Panc1 (cell line): ENCODE measurements around the gene CAVIN1. TPM values are rescaled to one million over a fixed set of nuclear protein-coding genes. Genes with fewer than 3 reads are reported as not detected.

Experiments used
- ATAC-seq: fragments of 200-7000 bp; cut with Tn5 transposase; 2 replicates; pipeline ENCODE4 v1.9.1; 2020; ENCODE audit warnings: mild to moderate bottlenecking, moderate library complexity
- BruUV-seq: library from RNA; stranded (reverse); fragments of 400-500 nt; replicated peaks from 2 replicates; lab custom pipeline; 2021; lab: Mats Ljungman, UMichigan
- CTCF ChIA-PET: fragments of 300-600 bp; sonication (Branson Sonifier 250); formaldehyde crosslinking; loops from one replicate; lab custom pipeline; 2022; ENCODE audit warnings: antibody characterized with exemption; lab: Charles Lee
- POLR2A ChIA-PET: fragments of 300-600 bp; sonication (Branson Sonifier 250); formaldehyde crosslinking; loops from one replicate; lab custom pipeline; 2022; ENCODE audit warnings: antibody characterized with exemption; lab: Charles Lee
- DNase-seq: peaks from one replicate; pipeline ENCODE4 v3.0.0-alpha.2; 2010; ENCODE audit warnings: low read depth, low spot score
- H3K27ac ChIP-seq: 2 replicates; pipeline ENCODE4 v1.5.1; 2011; ENCODE audit warnings: mild to moderate bottlenecking, low read length, inconsistent platforms
- H3K27me3 ChIP-seq: fragments of 200-500 bp; sonication (Bioruptor generic); 2 replicates; pipeline ENCODE4 v1.6.0; 2014; ENCODE audit warnings: low read length, inconsistent platforms; ENCODE audit not compliant: control insufficient read depth, insufficient read depth
- H3K36me3 ChIP-seq: fragments of 200-500 bp; sonication (Bioruptor generic); 2 replicates; pipeline ENCODE4 v1.5.1; 2014; ENCODE audit warnings: inconsistent platforms, mild to moderate bottlenecking, low read length, moderate library complexity; ENCODE audit not compliant: control insufficient read depth, insufficient read depth
- H3K4me1 ChIP-seq: 2 replicates; pipeline ENCODE4 v1.5.1; 2011; ENCODE audit warnings: inconsistent platforms, mild to moderate bottlenecking, low read length, moderate library complexity; ENCODE audit not compliant: control insufficient read depth, insufficient read depth
- H3K4me3 ChIP-seq, 2 experiments: 2 replicates each; pipeline ENCODE4 v1.5.1; 2011 to 2012; ENCODE audit warnings: low read depth in 2 of 2, low read length in 2 of 2, mild to moderate bottlenecking in 2 of 2, inconsistent platforms in 1 of 2, moderate library complexity in 1 of 2
- H3K9me3 ChIP-seq: fragments of 200-500 bp; sonication (Bioruptor generic); 2 replicates; pipeline ENCODE4 v1.5.1; 2014; ENCODE audit warnings: low read depth, mild to moderate bottlenecking, inconsistent platforms, low read length, moderate library complexity; ENCODE audit not compliant: control insufficient read depth, insufficient read depth
- POLR2AphosphoS5 ChIP-seq: IDR thresholded peaks from 2 replicates; pipeline ENCODE4 v1.6.1; 2012; ENCODE audit warnings: mild to moderate bottlenecking, low read depth, low read length, moderate library complexity
- SIN3A ChIP-seq: IDR thresholded peaks from 2 replicates; pipeline ENCODE4 v1.6.1; 2012; ENCODE audit warnings: low read depth, mild to moderate bottlenecking, low read length, moderate library complexity, borderline replicate concordance; ENCODE audit not compliant: insufficient read depth
- TCF7L2 ChIP-seq: IDR thresholded peaks from 2 replicates; pipeline ENCODE4 v1.6.1; 2011; ENCODE audit warnings: mild to moderate bottlenecking, low read depth, low read length, inconsistent platforms
- in situ Hi-C: cut with HindIII; loops from 2 replicates; pipeline ENCODE4 v1.10.0; 2016; ENCODE audit warnings: low sequenced_read_pairs, low pct_unique_long_range_greater_than_20kb
- intact Hi-C: fragments of 100-400 bp; cut with micrococcal nuclease; formaldehyde crosslinking; loops from one replicate; pipeline ENCODE4 v1.10.0; 2022; ENCODE audit not compliant: unreplicated experiment
- total RNA-seq: library from RNA; stranded (reverse); gene quantifications from one replicate; pipeline ENCODE4 v1.2.1, GENCODE V29; 2021; ENCODE audit not compliant: unreplicated experiment
- TF ChIP-seq, protein P1 (sequence below), 2 experiments: IDR thresholded peaks; 2 replicates each; pipeline ENCODE4 v1.6.1; 2011 to 2012; ENCODE audit warnings: low read depth in 2 of 2, control low read depth in 1 of 2, low read length in 1 of 2, mild to moderate bottlenecking in 1 of 2, moderate library complexity in 1 of 2; ENCODE audit not compliant: insufficient read depth in 1 of 2
- TF ChIP-seq, protein P2 (sequence below): fragments of 450-650 bp; IDR thresholded peaks from 2 replicates; pipeline ENCODE4 v1.5.1; 2017; ENCODE audit warnings: mild to moderate bottlenecking

CAVIN1 gene
- total RNA-seq, 1 experiment from 2014 or later = 315 TPM

DNA sequence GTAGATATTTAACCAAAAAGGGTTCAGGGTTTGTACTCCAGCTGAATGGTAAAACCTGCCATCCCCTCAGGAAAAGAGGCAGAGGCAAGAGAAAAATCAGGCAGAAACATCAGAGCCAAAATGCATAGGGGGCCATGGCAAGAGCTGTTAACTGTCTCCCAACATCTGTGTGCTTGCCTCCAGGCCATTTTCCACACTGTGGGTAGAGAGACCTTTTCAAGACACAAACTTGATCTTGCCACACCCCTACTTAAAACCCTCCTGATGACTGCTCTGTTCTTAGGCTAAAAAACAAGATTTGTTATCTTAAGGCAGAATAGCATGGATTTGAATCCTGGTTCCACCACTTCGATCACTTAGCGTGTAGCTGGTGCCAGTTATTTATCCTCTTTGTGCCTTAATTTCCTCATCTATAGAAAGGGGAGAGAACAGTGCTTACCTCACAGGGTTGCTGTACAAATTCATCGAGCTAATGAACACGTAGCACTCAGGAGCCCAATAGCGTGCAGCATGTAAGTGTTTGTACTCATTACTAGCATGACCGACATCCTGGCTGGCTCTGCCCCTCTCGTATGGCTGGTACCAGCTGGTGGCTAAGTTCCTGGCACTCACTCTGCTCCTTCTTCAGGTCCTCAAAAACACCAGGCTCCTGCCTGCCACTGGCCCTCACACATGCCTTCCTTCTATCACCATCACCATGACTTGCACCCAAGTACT, 60.7 kb downstream of the CAVIN1 start:
- intact Hi-C loops = no loop called here
- BruUV-seq = no TSS peak
- TF ChIP-seq POLR2AphosphoS5 (no peak), SIN3A (no peak), TCF7L2 (no peak)
- TF ChIP-seq, protein P1, sequence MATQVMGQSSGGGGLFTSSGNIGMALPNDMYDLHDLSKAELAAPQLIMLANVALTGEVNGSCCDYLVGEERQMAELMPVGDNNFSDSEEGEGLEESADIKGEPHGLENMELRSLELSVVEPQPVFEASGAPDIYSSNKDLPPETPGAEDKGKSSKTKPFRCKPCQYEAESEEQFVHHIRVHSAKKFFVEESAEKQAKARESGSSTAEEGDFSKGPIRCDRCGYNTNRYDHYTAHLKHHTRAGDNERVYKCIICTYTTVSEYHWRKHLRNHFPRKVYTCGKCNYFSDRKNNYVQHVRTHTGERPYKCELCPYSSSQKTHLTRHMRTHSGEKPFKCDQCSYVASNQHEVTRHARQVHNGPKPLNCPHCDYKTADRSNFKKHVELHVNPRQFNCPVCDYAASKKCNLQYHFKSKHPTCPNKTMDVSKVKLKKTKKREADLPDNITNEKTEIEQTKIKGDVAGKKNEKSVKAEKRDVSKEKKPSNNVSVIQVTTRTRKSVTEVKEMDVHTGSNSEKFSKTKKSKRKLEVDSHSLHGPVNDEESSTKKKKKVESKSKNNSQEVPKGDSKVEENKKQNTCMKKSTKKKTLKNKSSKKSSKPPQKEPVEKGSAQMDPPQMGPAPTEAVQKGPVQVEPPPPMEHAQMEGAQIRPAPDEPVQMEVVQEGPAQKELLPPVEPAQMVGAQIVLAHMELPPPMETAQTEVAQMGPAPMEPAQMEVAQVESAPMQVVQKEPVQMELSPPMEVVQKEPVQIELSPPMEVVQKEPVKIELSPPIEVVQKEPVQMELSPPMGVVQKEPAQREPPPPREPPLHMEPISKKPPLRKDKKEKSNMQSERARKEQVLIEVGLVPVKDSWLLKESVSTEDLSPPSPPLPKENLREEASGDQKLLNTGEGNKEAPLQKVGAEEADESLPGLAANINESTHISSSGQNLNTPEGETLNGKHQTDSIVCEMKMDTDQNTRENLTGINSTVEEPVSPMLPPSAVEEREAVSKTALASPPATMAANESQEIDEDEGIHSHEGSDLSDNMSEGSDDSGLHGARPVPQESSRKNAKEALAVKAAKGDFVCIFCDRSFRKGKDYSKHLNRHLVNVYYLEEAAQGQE (IDR thresholded peaks at IDR 0.05; ENCODE audit: insufficient read depth in 1 of 2, low read depth in 2 of 2, low read length in 1 of 2) = no peak
- TF ChIP-seq, protein P2, sequence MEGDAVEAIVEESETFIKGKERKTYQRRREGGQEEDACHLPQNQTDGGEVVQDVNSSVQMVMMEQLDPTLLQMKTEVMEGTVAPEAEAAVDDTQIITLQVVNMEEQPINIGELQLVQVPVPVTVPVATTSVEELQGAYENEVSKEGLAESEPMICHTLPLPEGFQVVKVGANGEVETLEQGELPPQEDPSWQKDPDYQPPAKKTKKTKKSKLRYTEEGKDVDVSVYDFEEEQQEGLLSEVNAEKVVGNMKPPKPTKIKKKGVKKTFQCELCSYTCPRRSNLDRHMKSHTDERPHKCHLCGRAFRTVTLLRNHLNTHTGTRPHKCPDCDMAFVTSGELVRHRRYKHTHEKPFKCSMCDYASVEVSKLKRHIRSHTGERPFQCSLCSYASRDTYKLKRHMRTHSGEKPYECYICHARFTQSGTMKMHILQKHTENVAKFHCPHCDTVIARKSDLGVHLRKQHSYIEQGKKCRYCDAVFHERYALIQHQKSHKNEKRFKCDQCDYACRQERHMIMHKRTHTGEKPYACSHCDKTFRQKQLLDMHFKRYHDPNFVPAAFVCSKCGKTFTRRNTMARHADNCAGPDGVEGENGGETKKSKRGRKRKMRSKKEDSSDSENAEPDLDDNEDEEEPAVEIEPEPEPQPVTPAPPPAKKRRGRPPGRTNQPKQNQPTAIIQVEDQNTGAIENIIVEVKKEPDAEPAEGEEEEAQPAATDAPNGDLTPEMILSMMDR = no peak

GRCh38 chr17:42361781-42362186, 61.3 kb downstream of the CAVIN1 start:
- 0 out of 2 replicates have a peak, but pooled peaks have one; percentile 44 for ATAC-seq
- DNase-seq = no peak

More for the DNA sequence above, 60.7 kb downstream of the CAVIN1 start:
- H3K4me3 ChIP-seq = no peak overlapping the region
- no peaks in the 10 kb centered on the region for H3K36me3 ChIP-seq
- H3K9me3 ChIP-seq = no peaks in the 10 kb centered on the region
- peak; percentile 43; the same call in 1 of the 2 replicates for ATAC-seq
- ChIA-PET CTCF (no interaction called here), POLR2A (no interaction called here)
- peaks cover 51% of the 10 kb centered on the region for H3K4me1 ChIP-seq
- H3K27ac ChIP-seq = peak overlapping the region; percentile 25
- no peaks in the 10 kb centered on the region for H3K27me3 ChIP-seq
- DNase-seq = no peak
- in situ Hi-C loops = no loop called here

More at GRCh38 chr17:42361781-42362186, 61.3 kb downstream of the CAVIN1 start:
- no peaks in the 10 kb centered on the region for H3K27me3 ChIP-seq
- H3K36me3 ChIP-seq = no peaks in the 10 kb centered on the region
- peak overlapping the region; percentile 25; the same call in 1 of the 2 replicates for H3K27ac ChIP-seq
- no TSS peak for BruUV-seq
- ChIA-PET POLR2A (no interaction called here), CTCF (no interaction called here)
- in situ Hi-C loops (no loop called here), intact Hi-C loops (no loop called here)
- H3K4me3 ChIP-seq = no peak overlapping the region
- H3K4me1 ChIP-seq = peaks cover 50% of the 10 kb centered on the region
- no peak for TF ChIP-seq TCF7L2
- TF ChIP-seq, protein P2 = no peak
- TF ChIP-seq, protein P1 (IDR thresholded peaks at IDR 0.05; ENCODE audit: insufficient read depth in 1 of 2, low read depth in 2 of 2, low read length in 1 of 2) = no peak
- no peak for TF ChIP-seq SIN3A
- TF ChIP-seq POLR2AphosphoS5 = no peak
- no peaks in the 10 kb centered on the region for H3K9me3 ChIP-seq
